Hepatocyte (in vitro differentiated cells): Measurements from ENCODE around the gene SPATA20.

Source experiments
- EZH2 ChIP-seq: fragments of 200-600 bp; sonication (generic); IDR thresholded peaks from 2 replicates; pipeline ENCODE4 v1.6.1; 2016; ENCODE audit warnings: antibody characterized with exemption, mild to moderate bottlenecking, borderline replicate concordance
- EZH2phosphoT487 ChIP-seq: fragments of 200-600 bp; sonication (generic); IDR thresholded peaks from one replicate; pipeline ENCODE4 v1.6.1; 2018; ENCODE audit warnings: antibody characterized with exemption, mild to moderate bottlenecking, low read depth, moderate library complexity; ENCODE audit not compliant: unreplicated experiment, severe bottlenecking
- TF ChIP-seq, protein P1 (sequence below): fragments of 200-600 bp; sonication (generic); IDR thresholded peaks from 2 replicates; pipeline ENCODE4 v1.5.1; 2016; ENCODE audit warnings: antibody characterized with exemption, mild to moderate bottlenecking; ENCODE audit not compliant: poor library complexity

GRCh38 chr17:50519141-50519834 is 27.7 kb upstream of the SPATA20 start:
- TF ChIP-seq, protein P1, sequence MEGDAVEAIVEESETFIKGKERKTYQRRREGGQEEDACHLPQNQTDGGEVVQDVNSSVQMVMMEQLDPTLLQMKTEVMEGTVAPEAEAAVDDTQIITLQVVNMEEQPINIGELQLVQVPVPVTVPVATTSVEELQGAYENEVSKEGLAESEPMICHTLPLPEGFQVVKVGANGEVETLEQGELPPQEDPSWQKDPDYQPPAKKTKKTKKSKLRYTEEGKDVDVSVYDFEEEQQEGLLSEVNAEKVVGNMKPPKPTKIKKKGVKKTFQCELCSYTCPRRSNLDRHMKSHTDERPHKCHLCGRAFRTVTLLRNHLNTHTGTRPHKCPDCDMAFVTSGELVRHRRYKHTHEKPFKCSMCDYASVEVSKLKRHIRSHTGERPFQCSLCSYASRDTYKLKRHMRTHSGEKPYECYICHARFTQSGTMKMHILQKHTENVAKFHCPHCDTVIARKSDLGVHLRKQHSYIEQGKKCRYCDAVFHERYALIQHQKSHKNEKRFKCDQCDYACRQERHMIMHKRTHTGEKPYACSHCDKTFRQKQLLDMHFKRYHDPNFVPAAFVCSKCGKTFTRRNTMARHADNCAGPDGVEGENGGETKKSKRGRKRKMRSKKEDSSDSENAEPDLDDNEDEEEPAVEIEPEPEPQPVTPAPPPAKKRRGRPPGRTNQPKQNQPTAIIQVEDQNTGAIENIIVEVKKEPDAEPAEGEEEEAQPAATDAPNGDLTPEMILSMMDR, result no peak
- TF ChIP-seq EZH2 (no peak), EZH2phosphoT487 (no peak)
